Measurements from ENCODE around the gene HDAC1.

HDAC1 gene

GRCh38 chr1:32327204-32327603, 35.3 kb downstream of the HDAC1 start:
- DNase-seq (ENCODE audit: low spot score) (no peak), FAIRE-seq (no peak)

GRCh38 chr1:32329931-32330466, 38.1 kb downstream of the HDAC1 start:
- no peak for DNase-seq (ENCODE audit: low spot score)
- no peak for FAIRE-seq

- DNase-seq (ENCODE audit: low spot score), result no peak
- no peak for FAIRE-seq
Measured at GRCh38 chr1:32330558-32331151, 38.8 kb downstream of the HDAC1 start.

- no peak for DNase-seq (ENCODE audit: low spot score)
- no peak for FAIRE-seq
Measured at GRCh38 chr1:32331549-32331948, 39.7 kb downstream of the HDAC1 start.

GRCh38 chr1:32332290-32333079, 40.6 kb downstream of the HDAC1 start:
- no peak for FAIRE-seq
- no peak for DNase-seq (ENCODE audit: low spot score)

- DNase-seq (ENCODE audit: low spot score) (no peak), FAIRE-seq (no peak)
Measured at GRCh38 chr1:32333251-32333963, 41.5 kb downstream of the HDAC1 start.

- FAIRE-seq, result no peak
- no peak for DNase-seq (ENCODE audit: low spot score)
Measured at GRCh38 chr1:32334274-32334861, 42.5 kb downstream of the HDAC1 start.

- no peak for FAIRE-seq
- no peak for DNase-seq (ENCODE audit: low spot score)
Measured at GRCh38 chr1:32334864-32335534, 43.1 kb downstream of the HDAC1 start.

- FAIRE-seq, result no peak
- no peak for DNase-seq (ENCODE audit: low spot score)
Measured at GRCh38 chr1:32335535-32335789, 43.6 kb downstream of the HDAC1 start.

- FAIRE-seq, result no peak
- peak; percentile 23 for DNase-seq (ENCODE audit: low spot score)
Measured at GRCh38 chr1:32335790-32336590, 44.1 kb downstream of the HDAC1 start, which contains the start of gene MARCKSL1. TSS of gene MARCKSL1 (minus strand) at chr1:32336233. CDS start at chr1:32336033, 200 bp downstream.

- no peak for FAIRE-seq
- DNase-seq (ENCODE audit: low spot score), result no peak
Measured at GRCh38 chr1:32336591-32336932, 44.7 kb downstream of the HDAC1 start.

GRCh38 chr1:32336963-32337675, 45.2 kb downstream of the HDAC1 start:
- no peak for FAIRE-seq
- peak; percentile 71 for DNase-seq (ENCODE audit: low spot score)

GRCh38 chr1:32337855-32338636, 46.2 kb downstream of the HDAC1 start:
- FAIRE-seq, result no peak
- DNase-seq (ENCODE audit: low spot score), result no peak

GRCh38 chr1:32338637-32339145, 46.8 kb downstream of the HDAC1 start:
- DNase-seq (ENCODE audit: low spot score) (no peak), FAIRE-seq (no peak)

GRCh38 chr1:32339363-32339978, 47.6 kb downstream of the HDAC1 start:
- FAIRE-seq, result no peak

GRCh38 chr1:32341186-32341757, 49.4 kb downstream of the HDAC1 start:
- DNase-seq (ENCODE audit: low spot score), result no peak
- no peak for FAIRE-seq

More at GRCh38 chr1:32339363-32339978, 47.6 kb downstream of the HDAC1 start:
- peak; percentile 59 for DNase-seq (ENCODE audit: low spot score)

- no peak for FAIRE-seq
- no peak for DNase-seq (ENCODE audit: low spot score)
Measured at GRCh38 chr1:32341971-32342370, 50.1 kb downstream of the HDAC1 start.

- FAIRE-seq, result no peak
- no peak for DNase-seq (ENCODE audit: low spot score)
Measured at GRCh38 chr1:32342704-32343103, 50.8 kb downstream of the HDAC1 start.

All from RCC 7860 (cell line).